ENCODE data around the gene SLC35F5.
"Not testable (repeated sequence)": the region's sequence is repeated elsewhere in the genome, so short reads cannot be mapped to it uniquely, and the experiment has no call there.

The SLC35F5 gene

GRCh38 chr2:113694438-113694837, 62.0 kb downstream of the SLC35F5 start:
- no peaks in the 10 kb centered on the region for H3K9me3 ChIP-seq (ENCODE audit: insufficient read depth, low read length)
- no peaks in the 10 kb centered on the region for H3K4me1 ChIP-seq (ENCODE audit: insufficient read depth, insufficient read length)
- no peak for DNase-seq (ENCODE audit: low read depth, low spot score)
- no peaks in the 10 kb centered on the region for H3K36me3 ChIP-seq (ENCODE audit: insufficient read depth, insufficient read length, low read length)
- no peak overlapping the region for H3K4me3 ChIP-seq (ENCODE audit: insufficient read length, low read depth)
- no peak overlapping the region for H3K9ac ChIP-seq (ENCODE audit: insufficient read length, low read depth)
- TF ChIP-seq YY1 (IDR thresholded peaks at IDR 0.05; ENCODE audit: insufficient read depth, insufficient read length) (no peak), ZNF274 (IDR thresholded peaks at IDR 0.05; ENCODE audit: low read depth, low read length) (no peak), SUZ12 (IDR thresholded peaks at IDR 0.05; ENCODE audit: extremely low read depth, insufficient read depth, insufficient read length) (no peak)
- no peaks in the 10 kb centered on the region for H3K27me3 ChIP-seq (ENCODE audit: insufficient read depth, insufficient read length)

DNA sequence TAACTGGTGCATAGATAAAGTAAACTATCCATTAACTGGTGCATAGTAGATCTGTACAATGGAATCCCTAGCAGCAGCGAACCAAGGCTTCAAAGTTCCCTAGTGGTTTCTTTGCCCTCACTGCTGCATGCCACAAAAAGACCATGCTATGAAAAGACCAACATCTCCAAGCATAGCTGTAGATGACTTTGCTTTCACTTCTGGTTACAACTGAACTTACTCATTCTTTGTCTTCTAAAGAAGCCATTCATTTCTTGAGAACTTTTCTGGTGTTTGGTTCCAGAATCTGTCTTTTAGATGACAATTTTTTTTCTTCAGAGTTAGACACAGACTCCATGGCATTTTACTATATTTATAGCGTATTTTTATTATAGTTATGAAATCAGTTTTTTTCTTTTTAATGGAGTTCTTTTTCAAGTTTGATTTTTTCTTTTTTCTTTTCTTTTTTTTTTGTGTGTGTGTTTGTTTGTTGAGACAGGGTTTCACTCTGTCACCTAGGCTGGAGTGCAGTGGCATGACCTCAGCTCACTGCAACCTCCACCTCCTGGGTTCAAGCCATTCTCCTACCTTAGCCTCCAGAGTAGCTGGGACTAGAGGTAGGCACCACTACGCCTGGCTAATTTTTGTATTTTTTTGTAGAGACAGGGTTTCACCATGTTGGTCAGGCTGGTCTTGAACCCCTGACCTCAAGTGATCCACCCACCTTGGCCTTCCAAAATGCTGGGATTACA, 63.6 kb downstream of the SLC35F5 start:
- Histone ChIP-seq H3K9me3 (ENCODE audit: insufficient read depth, low read length) (no peaks in the 10 kb centered on the region), H3K36me3 (ENCODE audit: insufficient read depth, insufficient read length, low read length) (no peaks in the 10 kb centered on the region), H3K4me3 (ENCODE audit: insufficient read length, low read depth) (no peak overlapping the region), H3K4me1 (ENCODE audit: insufficient read depth, insufficient read length) (no peaks in the 10 kb centered on the region), H3K9ac (ENCODE audit: insufficient read length, low read depth) (no peak overlapping the region), H3K27me3 (ENCODE audit: insufficient read depth, insufficient read length) (no peaks in the 10 kb centered on the region)
- DNase-seq (ENCODE audit: low read depth, low spot score), result no peak
- TF ChIP-seq ZNF274 (IDR thresholded peaks at IDR 0.05; ENCODE audit: low read depth, low read length), result no peak
- no peak for TF ChIP-seq YY1 (IDR thresholded peaks at IDR 0.05; ENCODE audit: insufficient read depth, insufficient read length)
- TF ChIP-seq SUZ12 (IDR thresholded peaks at IDR 0.05; ENCODE audit: extremely low read depth, insufficient read depth, insufficient read length), result no peak

DNA sequence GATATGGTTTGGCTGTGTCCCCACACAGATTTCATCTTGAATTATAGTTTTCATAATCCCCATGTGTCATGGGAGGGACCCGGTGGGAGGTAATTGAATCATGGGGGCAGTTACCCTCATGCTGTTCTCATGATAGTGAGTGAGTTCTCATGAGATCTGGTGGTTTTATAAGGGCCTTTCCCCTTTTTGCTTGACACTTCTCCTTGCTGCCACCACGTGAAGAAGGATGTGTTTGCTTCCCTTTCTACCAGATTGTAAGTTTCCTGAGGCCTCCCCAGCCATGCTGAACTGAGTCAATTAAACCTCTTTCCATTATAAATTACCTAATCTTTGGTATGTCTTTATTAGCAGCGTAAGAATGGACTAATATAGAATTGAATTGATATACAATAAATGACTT, 65.6 kb downstream of the SLC35F5 start:
- DNase-seq (ENCODE audit: low read depth, low spot score); H3K9me3 ChIP-seq (ENCODE audit: insufficient read depth, low read length); H3K27me3 ChIP-seq (ENCODE audit: insufficient read depth, insufficient read length); H3K4me1 ChIP-seq (ENCODE audit: insufficient read depth, insufficient read length); H3K36me3 ChIP-seq (ENCODE audit: insufficient read depth, insufficient read length, low read length); H3K4me3 ChIP-seq (ENCODE audit: insufficient read length, low read depth); H3K9ac ChIP-seq (ENCODE audit: insufficient read length, low read depth): not testable (repeated sequence)

DNA sequence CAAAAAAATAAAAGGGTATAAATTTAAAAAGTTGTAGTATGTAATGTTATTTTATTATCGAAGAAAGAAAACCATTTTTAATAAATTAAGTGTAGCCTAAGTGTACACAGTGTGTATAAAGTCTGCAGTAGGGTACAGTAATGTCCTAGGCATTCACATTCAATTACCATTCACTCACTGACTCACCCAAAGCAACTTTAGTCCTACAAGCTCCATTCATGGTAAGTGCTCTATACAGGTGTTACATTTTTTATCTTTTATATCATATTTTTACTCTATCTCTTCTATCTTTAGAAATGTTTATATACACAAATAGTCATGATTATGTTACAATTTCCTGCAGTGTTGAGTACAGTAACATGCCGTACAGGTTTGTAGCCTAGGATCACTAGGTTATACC, 69.9 kb downstream of the SLC35F5 start:
- H3K9me3 ChIP-seq (ENCODE audit: insufficient read depth, low read length), result no peaks in the 10 kb centered on the region
- H3K4me3 ChIP-seq (ENCODE audit: insufficient read length, low read depth), result no peak overlapping the region
- H3K27me3 ChIP-seq (ENCODE audit: insufficient read depth, insufficient read length), result no peaks in the 10 kb centered on the region
- TF ChIP-seq ZNF274 (IDR thresholded peaks at IDR 0.05; ENCODE audit: low read depth, low read length), result no peak
- no peak for TF ChIP-seq SUZ12 (IDR thresholded peaks at IDR 0.05; ENCODE audit: extremely low read depth, insufficient read depth, insufficient read length)
- no peak for TF ChIP-seq YY1 (IDR thresholded peaks at IDR 0.05; ENCODE audit: insufficient read depth, insufficient read length)
- no peak for DNase-seq (ENCODE audit: low read depth, low spot score)
- no peak overlapping the region for H3K9ac ChIP-seq (ENCODE audit: insufficient read length, low read depth)
- H3K36me3 ChIP-seq (ENCODE audit: insufficient read depth, insufficient read length, low read length), result no peaks in the 10 kb centered on the region
- no peaks in the 10 kb centered on the region for H3K4me1 ChIP-seq (ENCODE audit: insufficient read depth, insufficient read length)

- Histone ChIP-seq H3K9me3 (ENCODE audit: insufficient read depth, low read length) (no peaks in the 10 kb centered on the region), H3K27me3 (ENCODE audit: insufficient read depth, insufficient read length) (no peaks in the 10 kb centered on the region), H3K36me3 (ENCODE audit: insufficient read depth, insufficient read length, low read length) (no peaks in the 10 kb centered on the region), H3K4me3 (ENCODE audit: insufficient read length, low read depth) (no peak overlapping the region), H3K4me1 (ENCODE audit: insufficient read depth, insufficient read length) (no peaks in the 10 kb centered on the region), H3K9ac (ENCODE audit: insufficient read length, low read depth) (no peak overlapping the region)
- DNase-seq (ENCODE audit: low read depth, low spot score), result no peak
- no peak for TF ChIP-seq SUZ12 (IDR thresholded peaks at IDR 0.05; ENCODE audit: extremely low read depth, insufficient read depth, insufficient read length)
- TF ChIP-seq ZNF274 (IDR thresholded peaks at IDR 0.05; ENCODE audit: low read depth, low read length), result no peak
- no peak for TF ChIP-seq YY1 (IDR thresholded peaks at IDR 0.05; ENCODE audit: insufficient read depth, insufficient read length)
Measured at GRCh38 chr2:113685471-113685870, 71.0 kb downstream of the SLC35F5 start.

GRCh38 chr2:113679457-113679856, 77.0 kb downstream of the SLC35F5 start:
- Histone ChIP-seq H3K4me1 (ENCODE audit: insufficient read depth, insufficient read length) (no peaks in the 10 kb centered on the region), H3K4me3 (ENCODE audit: insufficient read length, low read depth) (no peak overlapping the region), H3K27me3 (ENCODE audit: insufficient read depth, insufficient read length) (no peaks in the 10 kb centered on the region), H3K9me3 (ENCODE audit: insufficient read depth, low read length) (no peaks in the 10 kb centered on the region), H3K9ac (ENCODE audit: insufficient read length, low read depth) (no peak overlapping the region), H3K36me3 (ENCODE audit: insufficient read depth, insufficient read length, low read length) (no peaks in the 10 kb centered on the region)
- TF ChIP-seq YY1 (IDR thresholded peaks at IDR 0.05; ENCODE audit: insufficient read depth, insufficient read length), result no peak
- no peak for TF ChIP-seq SUZ12 (IDR thresholded peaks at IDR 0.05; ENCODE audit: extremely low read depth, insufficient read depth, insufficient read length)
- no peak for TF ChIP-seq ZNF274 (IDR thresholded peaks at IDR 0.05; ENCODE audit: low read depth, low read length)
- DNase-seq (ENCODE audit: low read depth, low spot score), result no peak

DNA sequence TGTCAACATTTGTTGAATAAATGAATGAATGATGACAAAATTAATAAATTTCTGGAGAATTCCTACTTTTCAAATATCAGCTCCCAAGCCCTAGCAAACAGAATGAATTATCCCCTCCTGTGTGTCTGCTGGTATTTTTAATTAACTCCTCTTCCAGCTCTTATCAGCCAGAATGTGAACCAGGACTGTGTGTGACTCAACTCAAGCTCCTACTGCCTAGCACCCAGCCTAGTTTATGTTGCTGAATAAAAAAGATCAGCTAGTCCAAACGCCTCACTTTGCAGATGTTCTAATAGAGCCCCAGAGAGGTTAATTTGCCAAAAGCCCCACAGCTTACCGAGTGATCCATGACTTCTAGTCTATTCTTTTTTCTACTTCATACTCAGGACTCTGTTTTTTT, 79.1 kb downstream of the SLC35F5 start:
- Histone ChIP-seq H3K36me3 (ENCODE audit: insufficient read depth, insufficient read length, low read length) (no peaks in the 10 kb centered on the region), H3K4me3 (ENCODE audit: insufficient read length, low read depth) (no peak overlapping the region), H3K9me3 (ENCODE audit: insufficient read depth, low read length) (no peaks in the 10 kb centered on the region), H3K9ac (ENCODE audit: insufficient read length, low read depth) (no peak overlapping the region), H3K4me1 (ENCODE audit: insufficient read depth, insufficient read length) (peaks cover 3% of the 10 kb centered on the region), H3K27me3 (ENCODE audit: insufficient read depth, insufficient read length) (no peaks in the 10 kb centered on the region)
- DNase-seq (ENCODE audit: low read depth, low spot score), result no peak
- TF ChIP-seq SUZ12 (IDR thresholded peaks at IDR 0.05; ENCODE audit: extremely low read depth, insufficient read depth, insufficient read length) (no peak), YY1 (IDR thresholded peaks at IDR 0.05; ENCODE audit: insufficient read depth, insufficient read length) (no peak), ZNF274 (IDR thresholded peaks at IDR 0.05; ENCODE audit: low read depth, low read length) (no peak)
